PFSK-1 (cell line): ENCODE results near the gene GMCL2.

Experiments used
- POLR2AphosphoS5 ChIP-seq: IDR thresholded peaks from 2 replicates; pipeline ENCODE4 v1.6.1; 2012; ENCODE audit warnings: low read depth, mild to moderate bottlenecking, control low read depth, low read length, moderate library complexity
- TAF1 ChIP-seq: IDR thresholded peaks from 2 replicates; pipeline ENCODE4 v1.6.1; 2012; ENCODE audit warnings: low read length, control low read depth, borderline replicate concordance; ENCODE audit not compliant: insufficient read depth

GRCh38 chr5:178222292-178222691 lies 35.1 kb upstream of the GMCL2 start:
- TF ChIP-seq TAF1 (no peak), POLR2AphosphoS5 (no peak)
